ENCODE results near the gene WDFY4. TPM values are rescaled to one million over a fixed set of nuclear protein-coding genes. Genes with fewer than 3 reads are reported as not detected.

WDFY4 gene
- total RNA-seq, 1 experiment from 2014 or later: not detected

DNA sequence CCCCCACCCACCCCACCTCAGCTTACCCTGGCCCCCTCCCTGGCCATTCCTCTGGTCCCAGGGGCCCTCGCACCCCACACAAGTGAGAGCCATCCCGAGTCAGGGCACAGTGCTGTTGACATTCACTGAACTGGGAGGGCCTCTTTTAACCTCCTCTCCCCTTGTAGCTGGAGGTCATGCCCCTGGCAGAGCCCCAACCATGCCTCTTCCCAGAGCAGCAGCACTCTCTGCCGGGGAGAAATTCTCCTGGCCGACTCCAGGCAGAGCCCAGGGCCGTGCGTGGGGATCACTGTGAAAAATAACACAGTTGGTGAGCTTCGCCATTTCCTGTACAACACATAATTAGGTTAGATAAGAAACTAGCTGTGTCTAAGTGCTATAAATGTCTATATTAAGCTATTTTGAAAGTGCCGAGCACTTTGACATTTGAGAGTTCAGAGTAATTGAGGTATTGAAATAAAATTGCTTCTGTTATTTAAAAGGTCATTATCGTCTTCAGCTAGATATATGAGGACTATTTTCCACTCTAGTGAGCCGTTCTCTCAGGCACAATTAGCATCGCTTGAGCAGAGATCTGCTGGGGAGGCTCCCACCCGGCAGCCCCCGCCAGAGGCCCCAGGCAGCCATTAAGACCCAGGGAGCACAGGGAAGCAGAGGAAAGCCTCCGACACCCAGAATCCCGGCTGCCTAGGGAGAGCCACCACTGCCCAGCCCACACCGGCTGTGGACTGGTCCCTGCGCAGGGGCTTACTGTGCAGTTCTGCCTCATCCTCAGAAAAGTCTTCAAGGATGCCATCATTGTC is 317.4 kb downstream of the WDFY4 start:
- POLR2A ChIA-PET (ENCODE audit: unreplicated experiment): no interaction called here
- intact Hi-C loops (cut with micrococcal nuclease; ENCODE audit: unreplicated experiment): no loop called here
- Histone ChIP-seq H3K4me3 (no peak overlapping the region), H3K27ac (no peak overlapping the region), H3K79me2 (ENCODE audit: low read depth) (no peaks in the 10 kb centered on the region), H3K4me1 (replicated peaks; ENCODE audit: insufficient read depth) (no peaks in the 10 kb centered on the region), H2AFZ (no peak overlapping the region), H3K9me3 (ENCODE audit: insufficient read depth, low read depth) (no peaks in the 10 kb centered on the region), H3F3A (ENCODE audit: insufficient read depth, low read depth) (no peaks in the 10 kb centered on the region), H3K9me2 (ENCODE audit: insufficient read depth) (no peaks in the 10 kb centered on the region), H4K20me1 (ENCODE audit: insufficient read depth) (no peaks in the 10 kb centered on the region), H3K27me3 (ENCODE audit: insufficient read depth, low read depth) (peaks cover 26% of the 10 kb centered on the region; the same call in 1 of the 2 replicates), H3K4me2 (no peak overlapping the region), H3K36me3 (ENCODE audit: low read depth) (no peaks in the 10 kb centered on the region)
- no peak for TF ChIP-seq EZH2 (IDR thresholded peaks at IDR 0.05; ENCODE audit: low read depth)
- no TSS peak for BruUV-seq (replicated peaks)
- CTCF ChIA-PET: no interaction called here
- no peak for DNase-seq

DNA sequence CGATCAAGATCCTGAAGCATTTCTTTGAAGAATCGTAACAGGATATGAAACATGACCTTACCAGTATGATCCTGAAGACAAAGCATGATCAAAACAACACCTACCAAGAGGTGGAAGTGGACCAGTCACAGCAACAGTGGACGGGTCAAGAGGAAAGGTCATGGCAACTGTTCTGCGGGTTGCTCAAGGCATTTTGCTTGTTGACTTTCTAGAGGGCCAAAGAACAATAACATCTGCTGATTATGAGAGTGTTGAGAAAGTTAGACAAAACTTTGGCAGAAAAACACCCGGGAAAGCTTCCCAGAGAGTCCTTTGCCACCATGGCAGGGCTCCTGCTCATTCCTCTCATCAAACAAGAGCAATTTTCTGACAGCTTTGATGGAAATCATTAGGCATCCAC is 320.6 kb downstream of the WDFY4 start:
- TF ChIP-seq CTCF (conservative IDR thresholded peaks at IDR 0.05): no peak
- Histone ChIP-seq H3K4me3 (no peak overlapping the region), H4K20me1 (ENCODE audit: insufficient read depth) (no peaks in the 10 kb centered on the region), H3K4me1 (replicated peaks; ENCODE audit: insufficient read depth) (no peaks in the 10 kb centered on the region), H3K4me2 (no peak overlapping the region), H3K36me3 (ENCODE audit: low read depth) (no peaks in the 10 kb centered on the region), H2AFZ (no peak overlapping the region), H3K27me3 (ENCODE audit: insufficient read depth, low read depth) (peaks cover 40% of the 10 kb centered on the region), H3F3A (ENCODE audit: insufficient read depth, low read depth) (no peaks in the 10 kb centered on the region), H3K79me2 (ENCODE audit: low read depth) (no peaks in the 10 kb centered on the region), H3K9me3 (ENCODE audit: insufficient read depth, low read depth) (no peaks in the 10 kb centered on the region), H3K27ac (no peak overlapping the region), H3K9me2 (ENCODE audit: insufficient read depth) (no peaks in the 10 kb centered on the region)
- BruUV-seq (replicated peaks): no TSS peak
- ChIA-PET CTCF (no interaction called here), POLR2A (ENCODE audit: unreplicated experiment) (no interaction called here)
- intact Hi-C loops (cut with micrococcal nuclease; ENCODE audit: unreplicated experiment): no loop called here
- no peak for DNase-seq

- CTCF ChIA-PET: no interaction called here
- POLR2A ChIA-PET (ENCODE audit: unreplicated experiment): no interaction called here
- H3K27ac ChIP-seq: no peak overlapping the region
- DNase-seq: no peak
- H3K79me2 ChIP-seq (ENCODE audit: low read depth): no peaks in the 10 kb centered on the region
- H3K36me3 ChIP-seq (ENCODE audit: low read depth): no peaks in the 10 kb centered on the region
- BruUV-seq (replicated peaks): no TSS peak
- TF ChIP-seq CTCF (conservative IDR thresholded peaks at IDR 0.05) (no peak), EZH2 (IDR thresholded peaks at IDR 0.05; ENCODE audit: low read depth) (no peak)
- no peaks in the 10 kb centered on the region for H4K20me1 ChIP-seq (ENCODE audit: insufficient read depth)
- no peaks in the 10 kb centered on the region for H3F3A ChIP-seq (ENCODE audit: insufficient read depth, low read depth)
- H3K4me3 ChIP-seq: no peak overlapping the region
- H3K4me2 ChIP-seq: no peak overlapping the region
- H3K9me3 ChIP-seq (ENCODE audit: insufficient read depth, low read depth): no peaks in the 10 kb centered on the region
- peaks cover 43% of the 10 kb centered on the region for H3K27me3 ChIP-seq (ENCODE audit: insufficient read depth, low read depth)
- no peaks in the 10 kb centered on the region for H3K4me1 ChIP-seq (replicated peaks; ENCODE audit: insufficient read depth)
- no peak overlapping the region for H2AFZ ChIP-seq
- H3K9me2 ChIP-seq (ENCODE audit: insufficient read depth): no peaks in the 10 kb centered on the region
- intact Hi-C loops (cut with micrococcal nuclease; ENCODE audit: unreplicated experiment): no loop called here
These were observed 322.5 kb downstream of the WDFY4 start for GRCh38 chr10:49007129-49007528.

DNA sequence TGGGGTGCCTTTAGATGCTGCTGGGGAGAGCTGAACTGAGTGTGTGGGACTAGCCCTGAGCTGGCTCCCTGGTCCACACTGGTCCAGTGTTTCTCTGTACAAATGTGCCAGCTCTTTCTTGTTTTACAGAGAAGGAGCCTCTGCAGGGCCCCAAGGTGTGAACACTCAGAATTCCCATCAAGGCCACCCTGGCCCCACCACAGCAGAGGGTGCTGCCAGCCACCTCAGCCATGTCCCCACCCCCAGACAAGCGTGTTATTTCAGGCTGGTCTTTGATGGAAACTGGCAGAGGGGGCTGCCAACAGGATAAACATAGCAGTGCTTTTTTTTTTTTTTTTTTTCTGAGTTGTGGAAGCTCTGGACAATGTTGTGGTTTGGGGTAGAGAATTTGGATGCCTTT is 323.4 kb downstream of the WDFY4 start:
- Histone ChIP-seq H2AFZ (no peak overlapping the region), H3K4me1 (replicated peaks; ENCODE audit: insufficient read depth) (no peaks in the 10 kb centered on the region), H3K9me2 (ENCODE audit: insufficient read depth) (no peaks in the 10 kb centered on the region), H3K4me3 (no peak overlapping the region), H3K79me2 (ENCODE audit: low read depth) (no peaks in the 10 kb centered on the region), H3F3A (ENCODE audit: insufficient read depth, low read depth) (no peaks in the 10 kb centered on the region), H3K27ac (no peak overlapping the region), H3K4me2 (no peak overlapping the region), H3K27me3 (ENCODE audit: insufficient read depth, low read depth) (peaks cover 45% of the 10 kb centered on the region), H3K9me3 (ENCODE audit: insufficient read depth, low read depth) (no peaks in the 10 kb centered on the region), H4K20me1 (ENCODE audit: insufficient read depth) (no peaks in the 10 kb centered on the region), H3K36me3 (ENCODE audit: low read depth) (no peaks in the 10 kb centered on the region)
- no TSS peak for BruUV-seq (replicated peaks)
- ChIA-PET CTCF (no interaction called here), POLR2A (ENCODE audit: unreplicated experiment) (no interaction called here)
- TF ChIP-seq CTCF (conservative IDR thresholded peaks at IDR 0.05) (no peak), EZH2 (IDR thresholded peaks at IDR 0.05; ENCODE audit: low read depth) (no peak)
- DNase-seq: no peak
- intact Hi-C loops (cut with micrococcal nuclease; ENCODE audit: unreplicated experiment): no loop called here

Measured in PC-9 (cell line).